ENCODE data around the gene ARL8B.

The ARL8B gene

GRCh38 chr3:5197470-5198312 lies 75.6 kb downstream of the ARL8B start:
- no peak overlapping the region for H3K4me3 ChIP-seq (ENCODE audit: low read depth, low read length)
- DNase-seq (ENCODE audit: low read depth), result peak; percentile 48

GRCh38 chr3:5198313-5198677 lies 76.2 kb downstream of the ARL8B start:
- H3K4me3 ChIP-seq (ENCODE audit: low read depth, low read length), result no peak overlapping the region
- no peak for DNase-seq (ENCODE audit: low read depth)

- DNase-seq (ENCODE audit: low read depth), result no peak
- no peak overlapping the region for H3K4me3 ChIP-seq (ENCODE audit: low read depth, low read length)
Observed at GRCh38 chr3:5198986-5199731, 77.1 kb downstream of the ARL8B start.

- H3K4me3 ChIP-seq (ENCODE audit: low read depth, low read length), result no peak overlapping the region
- DNase-seq (ENCODE audit: low read depth), result no peak
Observed at GRCh38 chr3:5201536-5201935, 79.4 kb downstream of the ARL8B start.

- no peak overlapping the region for H3K4me3 ChIP-seq (ENCODE audit: low read depth, low read length)
- DNase-seq (ENCODE audit: low read depth), result peak; percentile 83
Observed at GRCh38 chr3:5202222-5202621, 80.1 kb downstream of the ARL8B start.

GRCh38 chr3:5205165-5205941 lies 83.3 kb downstream of the ARL8B start:
- no peak for DNase-seq (ENCODE audit: low read depth)
- H3K4me3 ChIP-seq (ENCODE audit: low read depth, low read length), result no peak overlapping the region

- no peak for DNase-seq (ENCODE audit: low read depth)
Observed at GRCh38 chr3:5210926-5211325, 88.8 kb downstream of the ARL8B start.

GRCh38 chr3:5212628-5213573 lies 90.8 kb downstream of the ARL8B start:
- DNase-seq (ENCODE audit: low read depth), result no peak
- H3K4me3 ChIP-seq (ENCODE audit: low read depth, low read length), result no peak overlapping the region

More at GRCh38 chr3:5210926-5211325, 88.8 kb downstream of the ARL8B start:
- H3K4me3 ChIP-seq (ENCODE audit: low read depth, low read length), result no peak overlapping the region

GRCh38 chr3:5213574-5213966 lies 91.5 kb downstream of the ARL8B start:
- DNase-seq (ENCODE audit: low read depth), result no peak
- no peak overlapping the region for H3K4me3 ChIP-seq (ENCODE audit: low read depth, low read length)

GRCh38 chr3:5214352-5214751 lies 92.3 kb downstream of the ARL8B start:
- DNase-seq (ENCODE audit: low read depth), result no peak
- no peak overlapping the region for H3K4me3 ChIP-seq (ENCODE audit: low read depth, low read length)

GRCh38 chr3:5217824-5218595 lies 95.9 kb downstream of the ARL8B start:
- DNase-seq (ENCODE audit: low read depth), result peak; percentile 4
- no peak overlapping the region for H3K4me3 ChIP-seq (ENCODE audit: low read depth, low read length)

GRCh38 chr3:5218815-5219214 lies 96.7 kb downstream of the ARL8B start:
- no peak for DNase-seq (ENCODE audit: low read depth)
- no peak overlapping the region for H3K4me3 ChIP-seq (ENCODE audit: low read depth, low read length)

GRCh38 chr3:5219216-5219615 lies 97.1 kb downstream of the ARL8B start:
- H3K4me3 ChIP-seq (ENCODE audit: low read depth, low read length), result no peak overlapping the region
- no peak for DNase-seq (ENCODE audit: low read depth)

GRCh38 chr3:5220193-5220592 lies 98.1 kb downstream of the ARL8B start:
- no peak overlapping the region for H3K4me3 ChIP-seq (ENCODE audit: low read depth, low read length)

GRCh38 chr3:5220667-5221431 lies 98.8 kb downstream of the ARL8B start:
- no peak overlapping the region for H3K4me3 ChIP-seq (ENCODE audit: low read depth, low read length)

More at GRCh38 chr3:5220193-5220592, 98.1 kb downstream of the ARL8B start:
- no peak for DNase-seq (ENCODE audit: low read depth)

GRCh38 chr3:5221701-5222100 lies 99.6 kb downstream of the ARL8B start:
- H3K4me3 ChIP-seq (ENCODE audit: low read depth, low read length), result no peak overlapping the region
- no peak for DNase-seq (ENCODE audit: low read depth)

More at GRCh38 chr3:5220667-5221431, 98.8 kb downstream of the ARL8B start:
- no peak for DNase-seq (ENCODE audit: low read depth)

- no peak for DNase-seq (ENCODE audit: low read depth)
- H3K4me3 ChIP-seq (ENCODE audit: low read depth, low read length), result no peak overlapping the region
Observed at GRCh38 chr3:5222283-5223005, 100.4 kb downstream of the ARL8B start.
